GM21381 (cell line): ENCODE data around the gene KCNN3.

Source experiments
- ATAC-seq: cut with Tn5 transposase; IDR thresholded peaks from one replicate; pipeline ENCODE4 v1.9.1; 2021; ENCODE audit warnings: mild to moderate bottlenecking, moderate library complexity; ENCODE audit not compliant: unreplicated experiment

The KCNN3 gene

GRCh38 chr1:154880671-154881070 lies 10.6 kb upstream of the KCNN3 start:
- ATAC-seq: no peak

- ATAC-seq: no peak
Observed at GRCh38 chr1:154879038-154879421, 8.9 kb upstream of the KCNN3 start.

DNA sequence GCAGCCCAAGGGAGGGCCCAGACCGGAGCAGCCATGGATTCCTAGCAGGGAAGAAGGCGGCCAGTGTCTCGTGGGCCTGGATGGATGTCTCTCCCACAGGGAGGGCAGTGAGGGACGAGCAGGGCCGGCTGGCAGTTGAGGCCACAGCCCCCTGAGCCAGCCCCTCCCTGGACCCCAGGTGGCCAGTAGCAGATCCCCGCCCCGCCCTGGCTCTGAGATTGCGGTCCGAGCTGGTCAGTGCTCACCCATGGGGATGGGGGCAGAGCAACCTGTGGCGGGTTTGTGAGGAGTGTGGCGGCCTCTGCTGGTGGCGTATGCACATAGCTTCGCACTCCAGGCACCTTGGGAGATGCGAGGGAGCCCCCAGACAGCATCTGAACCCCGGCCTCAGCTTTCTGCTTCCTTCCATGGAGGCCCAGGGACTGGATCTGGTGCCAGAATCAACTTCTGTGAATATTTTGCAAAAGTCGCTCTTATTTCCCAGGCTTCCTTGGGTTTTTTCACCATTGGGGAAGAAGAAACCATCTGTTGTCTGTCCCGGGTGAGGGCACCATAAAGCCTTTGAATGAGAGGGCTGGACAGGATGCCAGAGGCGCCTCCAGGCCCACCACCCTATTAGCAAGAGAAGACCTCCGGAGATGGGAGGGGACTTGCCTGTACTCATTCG lies 8.4 kb upstream of the KCNN3 start:
- ATAC-seq: no peak

DNA sequence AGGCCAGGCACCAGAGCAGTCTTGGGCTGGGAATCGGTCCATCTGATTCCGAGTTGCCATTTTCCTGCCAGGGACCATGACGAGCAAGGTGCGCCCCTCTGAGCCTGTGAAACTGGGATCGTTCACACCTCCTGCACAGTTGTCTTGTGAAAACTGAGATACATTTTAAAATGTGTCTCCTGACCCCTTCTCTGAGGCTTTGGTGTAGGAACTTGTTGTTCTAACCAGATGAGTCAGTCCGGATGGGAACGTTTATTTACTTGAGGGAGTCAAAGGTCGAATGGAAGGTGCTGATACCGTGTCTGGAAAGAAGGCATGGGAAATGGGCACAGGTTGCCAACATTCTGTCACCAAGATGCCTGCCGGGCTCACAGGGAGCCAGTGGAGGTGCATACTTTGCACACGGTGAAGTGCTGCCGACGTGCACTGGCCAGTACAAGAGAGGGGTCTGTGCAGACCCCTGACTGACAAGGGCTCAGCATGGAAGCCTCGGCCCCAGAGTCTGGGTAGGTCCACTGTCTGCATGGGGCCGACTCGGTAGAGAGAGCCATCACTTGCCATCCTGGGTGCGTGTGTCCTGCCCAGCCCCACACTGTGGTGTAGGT lies 7.4 kb upstream of the KCNN3 start:
- ATAC-seq: no peak

- ATAC-seq: no peak
Observed at GRCh38 chr1:154876842-154877369, 6.8 kb upstream of the KCNN3 start.

DNA sequence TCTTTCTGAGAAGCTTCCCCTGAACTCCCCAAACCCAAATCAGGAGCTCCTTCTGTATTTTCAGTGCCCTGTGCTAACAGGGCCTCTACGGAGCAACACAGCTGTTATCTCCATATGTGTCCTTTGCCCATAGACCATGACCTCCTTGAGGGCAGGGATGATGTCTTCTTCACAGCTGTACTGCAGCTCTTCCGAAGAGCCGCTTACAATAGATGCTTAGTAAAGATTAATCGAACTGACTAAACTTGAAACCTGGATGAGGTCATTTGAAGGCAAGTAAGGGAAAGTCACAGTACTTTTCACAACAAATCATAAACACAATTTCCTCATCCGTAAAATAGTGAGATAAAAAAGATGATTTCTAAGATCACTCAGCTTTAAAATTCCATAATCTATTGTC lies 4.4 kb upstream of the KCNN3 start:
- ATAC-seq: no peak

- no peak for ATAC-seq
Observed at GRCh38 chr1:154873321-154873950, 3.4 kb upstream of the KCNN3 start.

DNA sequence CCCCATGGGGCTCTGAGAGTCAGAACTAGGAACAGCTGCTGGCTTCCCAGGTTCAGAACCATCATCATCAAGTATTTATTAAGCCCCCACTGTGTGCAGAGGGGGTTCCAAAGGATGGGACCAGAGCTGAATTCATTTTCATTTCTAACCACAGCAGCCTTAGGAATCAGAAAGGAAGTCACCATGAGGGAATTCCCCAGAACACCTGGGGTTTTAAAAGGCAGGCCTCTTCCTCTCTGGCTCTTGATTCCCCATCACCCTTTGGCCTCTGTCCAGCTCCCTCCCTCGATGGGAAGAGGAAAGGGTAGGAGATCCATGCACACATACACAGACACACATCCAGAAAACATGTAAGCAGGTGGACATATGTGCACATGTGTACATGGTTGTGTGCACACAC lies 1.3 kb upstream of the KCNN3 start:
- ATAC-seq: no peak

- ATAC-seq: no peak
Observed at GRCh38 chr1:154870734-154871133, 653 bp upstream of the KCNN3 start.

DNA sequence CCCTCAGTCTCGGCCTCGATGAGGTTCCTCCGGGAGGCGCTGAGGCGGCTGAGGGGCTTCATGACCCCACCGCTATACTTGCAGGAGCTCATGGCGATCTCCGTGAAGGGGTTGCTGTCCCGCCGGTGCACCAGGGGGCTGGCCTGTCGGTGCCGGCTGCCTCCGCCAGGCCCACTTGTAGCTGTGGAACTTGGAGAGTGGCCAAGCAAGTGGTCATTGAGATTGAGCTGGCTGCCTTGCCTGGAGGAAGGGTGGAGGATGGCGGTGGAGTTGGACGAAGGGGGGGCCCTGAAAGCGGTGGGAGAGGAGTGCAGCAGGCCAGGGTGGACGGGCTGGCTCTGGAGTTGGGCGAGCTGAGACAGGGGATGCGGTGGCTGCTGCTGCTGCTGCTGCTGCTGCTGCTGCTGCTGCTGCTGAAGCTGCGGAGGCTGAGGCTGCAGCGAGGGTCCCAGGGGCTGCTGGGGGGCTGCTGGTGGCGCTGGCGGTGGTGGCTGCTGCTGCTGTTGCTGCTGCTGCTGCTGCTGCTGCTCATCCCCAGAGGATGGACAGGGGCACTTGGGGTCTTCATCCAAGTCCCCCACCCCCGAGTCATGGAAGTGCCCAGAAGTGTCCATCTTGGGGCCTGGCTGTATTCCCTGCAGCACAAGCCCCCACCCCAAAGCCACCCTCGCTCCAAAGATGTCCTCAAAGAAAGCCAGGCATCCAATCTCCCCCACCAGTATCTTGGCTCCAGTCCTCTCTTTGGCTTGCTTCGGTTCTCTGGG lies 548 bp downstream of the KCNN3 start:
- ATAC-seq: no peak

DNA sequence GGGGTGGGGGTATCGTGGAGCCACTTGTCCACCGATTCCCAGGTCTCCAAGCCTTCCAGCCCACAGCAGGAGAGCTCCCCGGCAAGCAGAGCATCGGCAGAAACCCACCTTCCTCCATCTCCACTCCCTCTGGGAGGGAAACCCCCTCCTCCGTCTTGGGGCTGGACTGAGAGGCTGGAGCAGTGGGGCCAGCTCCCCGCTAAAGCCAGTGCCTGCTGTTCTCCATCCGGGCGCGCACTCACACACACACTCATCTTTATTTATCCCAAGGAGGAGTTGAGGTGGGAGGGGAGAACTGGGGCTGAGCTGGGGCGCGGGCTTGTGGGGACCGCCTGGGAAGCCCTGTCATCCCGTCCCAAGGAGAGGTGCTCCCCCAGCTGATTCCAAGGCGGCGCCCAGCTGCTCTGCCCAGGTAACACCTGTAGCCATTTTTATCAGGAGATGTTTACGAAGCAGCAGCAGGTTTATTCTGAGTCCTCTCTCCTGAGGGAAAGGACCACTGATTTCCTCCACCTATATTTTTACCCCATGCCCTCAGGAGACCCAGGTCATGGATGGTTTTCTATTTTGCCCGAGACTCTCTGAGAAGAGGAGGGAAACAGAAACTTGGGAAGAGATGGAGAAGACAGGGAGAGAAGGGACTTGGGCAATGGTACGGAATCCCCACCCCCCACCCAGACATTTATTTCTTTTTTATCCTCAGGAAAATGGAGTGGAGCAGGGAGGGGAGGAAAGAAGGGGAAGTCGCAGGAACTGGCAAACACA lies 2.1 kb downstream of the KCNN3 start:
- no peak for ATAC-seq

DNA sequence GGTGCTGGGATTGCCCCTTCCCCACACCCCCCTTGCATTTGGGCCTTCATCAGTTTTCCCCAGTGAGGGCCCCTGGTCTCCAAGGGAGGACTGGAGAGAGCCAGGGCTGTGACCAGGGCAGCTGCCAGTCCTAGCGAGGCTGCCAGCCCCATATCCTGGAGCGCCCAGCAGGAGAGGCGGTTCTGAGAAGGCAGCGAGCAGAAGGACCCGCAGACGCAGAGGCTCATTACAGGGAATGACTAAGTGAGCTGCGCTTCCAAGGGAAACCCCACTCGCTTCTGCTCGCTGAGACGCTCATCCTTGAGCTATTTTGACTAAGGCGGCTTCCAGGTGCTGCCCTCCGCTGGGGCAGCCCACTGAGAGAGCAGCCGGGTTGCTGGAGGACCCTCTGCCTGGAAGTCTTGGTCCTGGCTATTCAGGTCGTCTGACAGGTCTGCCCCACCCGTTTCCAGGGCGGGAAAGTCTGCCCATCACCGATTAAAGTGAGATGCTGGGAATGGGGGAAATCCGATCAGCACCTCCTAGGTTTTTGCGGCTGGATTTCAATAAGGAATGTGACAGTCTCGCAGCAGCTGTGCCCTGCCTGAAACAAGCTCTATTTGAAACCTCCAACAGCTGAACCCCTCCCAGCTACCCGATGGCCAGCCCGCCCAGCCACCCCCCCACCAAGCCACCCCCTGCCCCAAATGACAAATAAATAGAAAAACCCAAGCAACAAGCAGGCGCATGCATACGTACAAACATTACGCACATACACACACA lies 2.8 kb downstream of the KCNN3 start:
- ATAC-seq: no peak

DNA sequence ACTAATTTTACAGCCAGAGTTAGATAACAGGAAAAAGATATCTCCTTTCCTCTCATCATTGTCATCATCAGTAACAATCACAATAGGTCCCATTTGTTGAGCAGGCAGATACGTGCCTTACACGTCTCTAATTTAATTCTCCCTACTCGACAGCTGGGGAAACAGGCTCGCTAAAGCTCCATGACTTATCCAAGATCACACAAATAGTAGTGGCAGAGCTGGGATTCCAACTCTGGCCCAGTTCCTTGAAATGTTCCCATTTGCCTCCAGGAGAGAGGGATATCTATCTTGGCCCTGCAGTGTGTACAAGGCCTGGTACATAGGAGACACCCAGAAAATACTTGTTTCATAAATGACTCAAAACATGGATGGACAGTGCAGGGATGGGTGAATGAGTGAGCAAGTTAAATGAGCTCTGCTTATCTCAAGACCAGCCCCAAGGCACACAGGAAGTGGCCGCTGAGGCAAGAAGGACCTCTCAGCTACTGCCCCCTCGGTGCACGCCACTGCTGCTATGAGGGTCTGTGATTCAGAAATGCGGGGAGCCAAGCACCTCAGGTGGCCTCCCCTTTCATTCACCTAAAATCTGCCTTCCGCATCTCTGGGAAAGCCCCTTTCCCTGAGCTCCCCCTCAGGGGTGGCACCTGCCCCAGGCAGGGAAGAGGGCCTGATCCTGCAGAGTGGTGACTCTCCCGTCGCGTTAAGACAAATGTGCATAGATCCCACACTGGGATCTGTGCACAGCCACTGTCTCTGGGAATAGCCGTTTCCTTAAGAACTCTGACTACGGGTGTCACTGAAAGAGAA lies 3.6 kb downstream of the KCNN3 start:
- ATAC-seq: no peak

DNA sequence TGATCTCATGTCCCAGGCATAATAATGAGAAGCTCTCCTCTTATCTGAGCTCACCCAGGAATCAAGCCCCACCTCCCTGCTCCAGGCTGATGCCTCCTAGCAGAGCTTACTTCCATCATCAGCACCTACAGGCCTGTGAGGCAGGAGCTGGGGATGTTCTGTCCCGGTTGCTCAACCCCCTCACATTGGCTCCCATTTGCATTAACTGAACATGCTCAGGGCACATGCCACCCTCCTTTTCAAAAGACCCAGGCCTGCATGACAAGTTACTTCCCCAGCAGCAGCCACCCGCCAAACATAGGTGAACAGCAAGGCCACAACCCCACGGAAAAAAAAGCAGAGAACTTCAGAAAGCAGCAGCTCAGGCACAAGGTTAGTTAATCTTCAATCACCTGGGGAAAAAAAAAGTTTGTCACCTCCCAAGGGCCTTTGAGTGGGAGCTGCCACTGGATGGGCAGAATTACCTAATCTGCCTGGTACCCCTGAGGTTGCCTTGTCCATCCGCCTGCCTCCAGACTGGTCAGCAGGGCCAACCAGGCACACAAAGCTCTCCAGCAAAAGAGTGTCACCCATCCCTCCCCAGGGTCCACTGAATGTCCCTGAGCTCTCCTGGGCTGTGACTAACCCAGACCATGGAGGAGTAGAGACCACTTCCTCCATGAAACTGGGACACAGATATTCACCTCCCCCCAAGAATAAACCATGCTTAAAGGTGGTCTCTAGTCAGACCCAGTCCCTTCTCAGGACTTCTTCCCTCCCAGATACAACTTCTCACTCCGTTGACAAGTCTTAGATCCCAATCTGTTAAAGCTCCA lies 4.4 kb downstream of the KCNN3 start:
- ATAC-seq: no peak

DNA sequence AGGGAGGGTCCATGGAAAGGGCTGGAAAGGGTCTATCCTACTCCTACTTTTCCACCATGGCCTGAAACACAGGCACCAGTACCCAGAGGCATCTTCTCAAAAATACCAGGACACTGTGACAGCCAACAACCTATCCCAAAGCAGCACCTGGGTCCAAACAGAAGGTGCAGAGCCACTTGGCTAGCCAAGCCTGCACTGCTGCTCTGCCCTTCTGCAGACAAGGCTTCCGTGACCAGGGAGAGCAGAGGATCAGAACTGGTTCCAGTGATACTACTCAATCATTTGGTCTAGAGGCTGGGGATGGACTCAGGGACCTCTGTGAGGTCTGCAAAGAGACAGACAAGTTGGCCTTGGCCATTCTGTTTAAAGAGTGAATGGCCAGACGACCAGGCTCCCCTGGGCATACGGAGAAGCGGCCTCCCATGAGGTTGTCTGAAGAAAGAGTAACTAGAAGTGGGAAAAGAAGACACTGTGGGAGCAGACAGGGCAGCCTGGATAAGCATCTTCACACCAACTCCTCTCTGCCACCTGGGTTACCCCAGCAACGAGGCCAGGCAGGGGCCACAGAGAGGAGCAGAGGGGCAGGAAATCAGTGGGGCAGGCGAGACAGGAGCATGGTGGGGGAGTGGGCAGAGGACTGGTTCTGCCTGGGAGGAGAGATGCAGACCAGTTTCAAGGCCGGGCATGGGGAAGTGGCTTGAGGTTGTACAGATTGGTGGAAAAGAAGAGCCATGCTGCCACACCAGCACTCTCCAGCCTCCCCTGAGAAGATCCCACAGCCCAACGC lies 5.7 kb downstream of the KCNN3 start:
- ATAC-seq: no peak

DNA sequence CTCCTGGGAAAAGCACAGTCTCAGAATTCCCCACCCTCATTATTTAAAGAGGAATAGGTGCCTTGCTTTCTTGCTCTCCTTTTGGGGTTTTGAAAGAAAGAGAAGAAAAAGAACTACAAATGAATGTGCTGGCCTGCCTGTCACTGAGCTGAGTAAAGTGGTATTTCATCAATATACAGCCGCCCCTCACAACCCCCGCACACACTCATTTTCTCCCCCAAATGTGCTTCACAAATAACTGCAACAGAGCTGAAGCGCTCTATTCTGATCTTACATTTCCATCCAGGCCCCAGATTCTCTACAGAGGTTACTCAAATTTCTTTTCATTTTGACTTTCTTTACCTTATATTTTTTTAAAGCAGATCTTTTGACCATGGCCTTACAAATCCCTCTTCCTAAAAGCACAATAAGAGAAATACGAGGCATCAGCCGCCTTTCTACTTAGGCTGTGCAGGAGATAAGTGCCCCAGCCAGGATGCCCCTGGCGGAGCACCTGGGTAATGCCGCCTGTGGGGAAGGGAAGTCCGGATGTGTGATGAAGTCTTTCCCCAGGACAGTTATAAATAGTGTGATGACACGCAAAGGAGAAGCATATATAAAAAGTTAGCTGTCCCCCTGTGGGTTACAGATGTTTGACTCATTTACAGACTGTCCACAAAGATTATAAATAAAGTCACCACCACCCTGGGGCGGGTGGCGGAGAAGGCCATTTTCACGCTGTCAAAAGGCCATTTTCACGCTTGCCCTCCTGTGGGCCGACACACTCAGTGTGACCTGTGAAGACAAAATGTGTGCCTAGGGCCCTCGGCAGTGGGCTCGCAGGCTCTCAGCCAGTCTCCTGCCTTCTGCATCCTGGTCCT lies 6.5 kb downstream of the KCNN3 start:
- no peak for ATAC-seq

GRCh38 chr1:154862907-154863306 lies 7.2 kb downstream of the KCNN3 start:
- no peak for ATAC-seq
